WTC11 (cell line): ENCODE results near the gene RPL31.

ENCODE experiments used
- AFF4 ChIP-seq: sonication (generic); formaldehyde crosslinking; IDR thresholded peaks from 2 replicates; pipeline ENCODE4 v1.8.1; 2023; ENCODE audit warnings: mild to moderate bottlenecking, missing genetic modification reagents, borderline replicate concordance
- ATF3 ChIP-seq: sonication (generic); formaldehyde crosslinking; conservative IDR thresholded peaks from 2 replicates; pipeline ENCODE4 v1.8.1; 2022; ENCODE audit warnings: mild to moderate bottlenecking, missing genetic modification reagents
- CREM ChIP-seq: sonication (generic); formaldehyde crosslinking; IDR thresholded peaks from 2 replicates; pipeline ENCODE4 v1.8.1; 2022; ENCODE audit warnings: mild to moderate bottlenecking, missing genetic modification reagents, moderate library complexity
- CTCF ChIP-seq: fragments of 200-600 bp; IDR thresholded peaks from 2 replicates; pipeline ENCODE4 v1.8.0; 2022; ENCODE audit warnings: antibody characterized with exemption
- ETV6 ChIP-seq: sonication (generic); formaldehyde crosslinking; IDR thresholded peaks from 2 replicates; pipeline ENCODE4 v1.8.1; 2022; ENCODE audit warnings: mild to moderate bottlenecking, missing genetic modification reagents
- HMGXB4 ChIP-seq: sonication (generic); formaldehyde crosslinking; IDR thresholded peaks from 2 replicates; pipeline ENCODE4 v1.8.1; 2023; ENCODE audit warnings: mild to moderate bottlenecking, moderate library complexity, missing genetic modification reagents
- MAX ChIP-seq: sonication (generic); formaldehyde crosslinking; IDR thresholded peaks from 2 replicates; pipeline ENCODE4 v1.8.0; 2022; ENCODE audit warnings: mild to moderate bottlenecking, missing genetic modification reagents
- OVOL2 ChIP-seq: fragments of 250-450 bp; sonication (Bioruptor Pico); IDR thresholded peaks from 2 replicates; pipeline ENCODE4 v1.9.0; 2021; ENCODE audit warnings: mild to moderate bottlenecking, borderline replicate concordance
- PRRX2 ChIP-seq: fragments of 250-450 bp; sonication (Bioruptor Pico); IDR thresholded peaks from 2 replicates; pipeline ENCODE4 v1.8.0; 2021; ENCODE audit warnings: mild to moderate bottlenecking
- STAT6 ChIP-seq: sonication (generic); formaldehyde crosslinking; conservative IDR thresholded peaks from 2 replicates; pipeline ENCODE4 v1.8.1; 2023; ENCODE audit warnings: mild to moderate bottlenecking, low read depth, missing genetic modification reagents, moderate library complexity
- ZBTB21 ChIP-seq: sonication (generic); formaldehyde crosslinking; IDR thresholded peaks from 2 replicates; pipeline ENCODE4 v1.8.1; 2023; ENCODE audit warnings: mild to moderate bottlenecking, missing genetic modification reagents, borderline replicate concordance
- ZNF138 ChIP-seq: sonication (generic); formaldehyde crosslinking; conservative IDR thresholded peaks from 2 replicates; pipeline ENCODE4 v1.8.1; 2022; ENCODE audit warnings: mild to moderate bottlenecking, moderate library complexity, missing genetic modification reagents
- ZNF281 ChIP-seq: sonication (generic); formaldehyde crosslinking; IDR thresholded peaks from 2 replicates; pipeline ENCODE4 v1.8.0; 2023; ENCODE audit warnings: mild to moderate bottlenecking, missing genetic modification reagents
- ZNF317 ChIP-seq: sonication (generic); formaldehyde crosslinking; IDR thresholded peaks from 2 replicates; pipeline ENCODE4 v1.8.1; 2023; ENCODE audit warnings: low read depth, mild to moderate bottlenecking, moderate library complexity, missing genetic modification reagents, borderline replicate concordance

- TF ChIP-seq ETV6 (CRISPR knock-in tag) (no peak), ZNF317 (CRISPR knock-in tag) (no peak), CTCF (no peak), ZBTB21 (no peak), ZNF281 (CRISPR knock-in tag) (no peak), MAX (CRISPR knock-in tag) (no peak), PRRX2 (no peak), ZNF138 (no peak), ATF3 (no peak), STAT6 (CRISPR knock-in tag) (no peak), HMGXB4 (CRISPR knock-in tag) (no peak), CREM (CRISPR knock-in tag) (no peak), OVOL2 (CRISPR knock-in tag) (no peak), AFF4 (CRISPR knock-in tag) (no peak)
These were observed 21.1 kb upstream of the RPL31 start for GRCh38 chr2:100981011-100981410.
